GM19438 (cell line): ENCODE results near the gene RND3.

ENCODE experiments used
- ATAC-seq: cut with Tn5 transposase; IDR thresholded peaks from one replicate; pipeline ENCODE4 v1.9.1; 2021; ENCODE audit warnings: low read depth; ENCODE audit not compliant: unreplicated experiment

Gene RND3

GRCh38 chr2:150445398-150445797 lies 42.1 kb downstream of the RND3 start:
- ATAC-seq, result no peak

- ATAC-seq, result no peak
Observed at GRCh38 chr2:150442484-150442883, 45.0 kb downstream of the RND3 start.

- no peak for ATAC-seq
Observed at GRCh38 chr2:150441784-150442183, 45.7 kb downstream of the RND3 start.

- ATAC-seq, result no peak
Observed at GRCh38 chr2:150441226-150441625, 46.2 kb downstream of the RND3 start.

GRCh38 chr2:150438654-150439053 lies 48.8 kb downstream of the RND3 start:
- no peak for ATAC-seq

- no peak for ATAC-seq
Observed at GRCh38 chr2:150438041-150438440, 49.4 kb downstream of the RND3 start.

GRCh38 chr2:150432312-150432625 lies 55.2 kb downstream of the RND3 start:
- no peak for ATAC-seq

- ATAC-seq, result no peak
Observed at GRCh38 chr2:150431561-150432311, 55.7 kb downstream of the RND3 start.

DNA sequence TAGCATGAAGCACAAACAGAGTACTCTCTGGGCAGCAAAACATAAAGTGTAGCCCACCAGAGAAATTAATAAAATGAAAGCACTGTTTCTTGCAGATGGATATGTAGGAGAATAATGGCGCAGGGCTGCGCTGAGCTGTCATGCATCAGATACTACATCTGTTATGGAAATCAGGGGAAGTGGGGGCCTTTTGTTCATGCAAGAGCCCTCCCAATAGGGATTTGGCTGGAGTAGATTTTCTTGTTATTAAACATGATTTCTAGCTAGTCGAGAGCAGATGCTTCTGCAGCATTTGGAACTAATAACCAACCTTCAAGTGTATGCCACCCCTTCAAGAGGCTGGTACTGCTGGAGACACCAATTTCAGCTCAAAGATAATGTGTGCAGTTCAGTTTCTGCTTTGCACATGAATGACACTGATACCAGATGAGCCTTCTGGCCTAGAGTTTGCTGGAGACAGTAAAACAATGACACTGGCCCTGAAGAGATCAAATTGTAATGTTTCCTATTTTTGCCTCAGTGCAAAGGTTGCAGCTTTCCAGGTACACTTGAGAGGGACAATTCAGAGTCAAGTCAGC lies 58.0 kb downstream of the RND3 start:
- ATAC-seq, result no peak

DNA sequence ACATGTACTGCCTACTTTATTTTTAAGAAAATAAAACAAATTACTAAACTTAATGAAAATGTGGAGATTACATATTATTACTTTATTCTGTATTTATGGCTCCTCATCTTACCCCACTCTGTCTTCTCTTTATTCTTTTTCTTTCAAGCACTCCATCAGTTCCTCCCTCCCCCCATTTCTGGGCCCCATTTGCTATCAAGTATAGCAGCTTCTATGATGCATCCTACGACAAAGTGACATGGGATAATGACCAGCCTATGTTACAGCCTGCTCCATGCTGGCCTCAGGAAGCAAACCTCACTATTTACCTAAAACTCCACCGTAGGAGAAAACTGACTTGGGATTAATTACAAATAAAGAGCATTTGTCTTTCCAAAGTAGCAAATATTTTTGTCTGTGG lies 58.8 kb downstream of the RND3 start:
- no peak for ATAC-seq

DNA sequence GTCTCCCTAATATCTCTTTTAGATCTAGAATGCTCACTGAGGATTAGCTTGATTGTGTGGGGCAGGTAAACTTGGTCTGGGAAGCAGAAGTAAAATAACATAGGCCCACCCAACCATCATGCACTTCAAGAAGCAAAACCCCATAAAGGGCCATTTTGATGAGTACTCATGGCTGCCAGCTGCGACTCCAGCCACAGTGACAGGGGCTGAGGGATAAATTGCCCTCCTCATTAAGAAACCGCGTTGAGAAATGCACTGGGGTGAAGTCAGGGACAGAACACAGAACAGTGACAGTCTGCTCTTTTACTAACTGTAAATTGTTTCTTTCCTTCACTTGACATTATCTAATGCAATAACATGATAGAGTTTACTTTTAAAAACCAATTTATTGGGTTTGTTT lies 60.2 kb downstream of the RND3 start:
- ATAC-seq, result no peak

GRCh38 chr2:150426724-150427123 lies 60.7 kb downstream of the RND3 start:
- no peak for ATAC-seq

DNA sequence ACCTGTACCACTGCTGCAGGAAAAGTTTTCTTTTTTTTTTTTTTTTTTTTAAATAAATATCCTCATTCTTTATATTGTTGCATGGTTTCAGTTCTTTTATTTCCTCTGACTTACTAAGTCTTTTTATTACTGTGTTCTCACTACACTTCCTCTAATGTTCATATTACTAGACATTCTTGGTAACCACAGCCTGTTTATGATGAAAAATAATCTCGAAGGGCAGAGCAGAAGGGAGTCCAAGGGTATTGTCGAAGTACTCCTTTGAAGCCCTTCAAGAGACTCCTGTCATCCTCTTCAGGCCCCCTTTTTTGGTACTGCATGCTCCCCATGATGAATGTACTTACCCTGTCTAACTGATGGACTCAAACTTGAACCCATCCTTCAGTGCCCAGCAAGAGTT lies 61.2 kb downstream of the RND3 start:
- ATAC-seq, result no peak

GRCh38 chr2:150425121-150425955 lies 62.1 kb downstream of the RND3 start:
- no peak for ATAC-seq

- ATAC-seq, result no peak
Observed at GRCh38 chr2:150424406-150424805, 63.1 kb downstream of the RND3 start.

DNA sequence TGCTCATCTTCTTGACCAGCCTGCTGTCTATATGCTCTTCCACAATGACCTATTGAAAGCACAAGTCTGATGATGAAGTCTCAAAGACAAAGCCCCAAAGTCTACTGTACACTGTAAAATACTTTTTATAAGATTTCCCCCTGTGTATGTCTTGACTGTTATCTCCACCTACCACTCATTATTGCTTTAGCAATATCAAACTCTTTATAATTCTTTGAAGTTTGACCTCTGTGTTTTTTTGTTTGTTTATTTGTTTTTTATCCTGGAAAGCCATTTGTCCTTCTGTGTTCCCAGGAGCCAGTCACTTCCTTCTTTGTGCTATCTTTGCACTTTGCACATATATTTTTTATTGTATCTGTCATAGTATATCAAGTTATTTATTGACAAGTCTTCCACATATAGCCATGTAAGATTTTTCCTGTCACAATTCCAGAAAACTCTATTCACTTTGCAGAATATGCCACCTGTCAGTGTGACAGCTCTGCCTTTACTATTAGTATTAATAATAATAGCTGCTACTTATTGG lies 66.3 kb downstream of the RND3 start:
- ATAC-seq, result no peak

GRCh38 chr2:150418916-150419315 lies 68.6 kb downstream of the RND3 start:
- no peak for ATAC-seq
